HG03457 (cell line): ENCODE measurements around the gene KRTAP19-6.
"Not testable (repeated sequence)": the region's sequence is repeated elsewhere in the genome, so short reads cannot be mapped to it uniquely, and the experiment has no call there.

Source experiments
- ATAC-seq: cut with Tn5 transposase; IDR thresholded peaks from one replicate; pipeline ENCODE4 v1.9.1; 2021; ENCODE audit warnings: moderate number of reproducible peaks; ENCODE audit not compliant: unreplicated experiment

Gene KRTAP19-6

GRCh38 chr21:30541764-30542163, at the start of gene KRTAP19-6:
Gene KRTAP19-6 (minus strand): TSS chr21:30541864. CDS start chr21:30541833, 31 bp downstream.
- no peak for ATAC-seq

- no peak for ATAC-seq
Observed at GRCh38 chr21:30590297-30590696, 48.6 kb upstream of the KRTAP19-6 start, which contains the start of gene KRTAP22-2. Gene KRTAP22-2 (minus strand): TSS chr21:30590397.

- no peak for ATAC-seq
Observed at GRCh38 chr21:30582870-30583269, 41.2 kb upstream of the KRTAP19-6 start.

GRCh38 chr21:30580132-30580531, 38.5 kb upstream of the KRTAP19-6 start:
- no peak for ATAC-seq

GRCh38 chr21:30579346-30579745, 37.7 kb upstream of the KRTAP19-6 start:
- ATAC-seq: no peak

GRCh38 chr21:30577766-30578165, 36.1 kb upstream of the KRTAP19-6 start:
- no peak for ATAC-seq

GRCh38 chr21:30567617-30568016, 26.0 kb upstream of the KRTAP19-6 start:
- no peak for ATAC-seq

GRCh38 chr21:30563630-30564029, 22.0 kb upstream of the KRTAP19-6 start:
- ATAC-seq: no peak

GRCh38 chr21:30563072-30563471, 21.4 kb upstream of the KRTAP19-6 start:
- no peak for ATAC-seq

GRCh38 chr21:30561957-30562356, 20.3 kb upstream of the KRTAP19-6 start:
- no peak for ATAC-seq

- ATAC-seq: no peak
Observed at GRCh38 chr21:30561264-30561895, 19.7 kb upstream of the KRTAP19-6 start, which contains the start of gene KRTAP19-7. Gene KRTAP19-7 (minus strand): TSS chr21:30561314. CDS start chr21:30561289, 25 bp downstream.

GRCh38 chr21:30555095-30555494, 13.4 kb upstream of the KRTAP19-6 start:
- no peak for ATAC-seq

- no peak for ATAC-seq
Observed at GRCh38 chr21:30552782-30553181, 11.1 kb upstream of the KRTAP19-6 start.

- no peak for ATAC-seq
Observed at GRCh38 chr21:30518876-30519275, 22.8 kb downstream of the KRTAP19-6 start.

- no peak for ATAC-seq
Observed at GRCh38 chr21:30515681-30516080, 26.0 kb downstream of the KRTAP19-6 start.

GRCh38 chr21:30505621-30506205, 36.0 kb downstream of the KRTAP19-6 start:
- not testable (repeated sequence) for ATAC-seq

GRCh38 chr21:30502041-30502440, 39.6 kb downstream of the KRTAP19-6 start, which contains the start of gene KRTAP19-5:
Gene KRTAP19-5 (minus strand): TSS chr21:30502141. CDS start chr21:30502090, 51 bp downstream.
- no peak for ATAC-seq

GRCh38 chr21:30497065-30497464, 44.6 kb downstream of the KRTAP19-6 start, which contains the start of gene KRTAP19-4:
Gene KRTAP19-4 (minus strand): TSS chr21:30497165. CDS start chr21:30497110, 55 bp downstream.
- ATAC-seq: no peak

GRCh38 chr21:30491963-30492428, 49.7 kb downstream of the KRTAP19-6 start, which contains the start of gene KRTAP19-3:
Gene KRTAP19-3 (minus strand): TSS chr21:30492013. CDS start chr21:30491957, 56 bp downstream.
- ATAC-seq: no peak
